Panc1 (cell line): ENCODE results near the gene MPP3. TPM values are rescaled to one million over a fixed set of nuclear protein-coding genes. Genes with fewer than 3 reads are reported as not detected.

ENCODE experiments used
- ATAC-seq: fragments of 200-7000 bp; cut with Tn5 transposase; 2 replicates; pipeline ENCODE4 v1.9.1; 2020; ENCODE audit warnings: mild to moderate bottlenecking, moderate library complexity
- BruUV-seq: library from RNA; stranded (reverse); fragments of 400-500 nt; replicated peaks from 2 replicates; lab custom pipeline; 2021; lab: Mats Ljungman, UMichigan
- CTCF ChIA-PET: fragments of 300-600 bp; sonication (Branson Sonifier 250); formaldehyde crosslinking; loops from one replicate; lab custom pipeline; 2022; ENCODE audit warnings: antibody characterized with exemption; lab: Charles Lee
- POLR2A ChIA-PET: fragments of 300-600 bp; sonication (Branson Sonifier 250); formaldehyde crosslinking; loops from one replicate; lab custom pipeline; 2022; ENCODE audit warnings: antibody characterized with exemption; lab: Charles Lee
- DNase-seq: peaks from one replicate; pipeline ENCODE4 v3.0.0-alpha.2; 2010; ENCODE audit warnings: low read depth, low spot score
- H3K27ac ChIP-seq: 2 replicates; pipeline ENCODE4 v1.5.1; 2011; ENCODE audit warnings: mild to moderate bottlenecking, low read length, inconsistent platforms
- H3K27me3 ChIP-seq: fragments of 200-500 bp; sonication (Bioruptor generic); 2 replicates; pipeline ENCODE4 v1.6.0; 2014; ENCODE audit warnings: low read length, inconsistent platforms; ENCODE audit not compliant: control insufficient read depth, insufficient read depth
- H3K36me3 ChIP-seq: fragments of 200-500 bp; sonication (Bioruptor generic); 2 replicates; pipeline ENCODE4 v1.5.1; 2014; ENCODE audit warnings: inconsistent platforms, mild to moderate bottlenecking, low read length, moderate library complexity; ENCODE audit not compliant: control insufficient read depth, insufficient read depth
- H3K4me1 ChIP-seq: 2 replicates; pipeline ENCODE4 v1.5.1; 2011; ENCODE audit warnings: inconsistent platforms, mild to moderate bottlenecking, low read length, moderate library complexity; ENCODE audit not compliant: control insufficient read depth, insufficient read depth
- H3K4me3 ChIP-seq, 2 experiments: 2 replicates each; pipeline ENCODE4 v1.5.1; 2011 to 2012; ENCODE audit warnings: low read depth in 2 of 2, low read length in 2 of 2, mild to moderate bottlenecking in 2 of 2, inconsistent platforms in 1 of 2, moderate library complexity in 1 of 2
- H3K9me3 ChIP-seq: fragments of 200-500 bp; sonication (Bioruptor generic); 2 replicates; pipeline ENCODE4 v1.5.1; 2014; ENCODE audit warnings: low read depth, mild to moderate bottlenecking, inconsistent platforms, low read length, moderate library complexity; ENCODE audit not compliant: control insufficient read depth, insufficient read depth
- POLR2AphosphoS5 ChIP-seq: IDR thresholded peaks from 2 replicates; pipeline ENCODE4 v1.6.1; 2012; ENCODE audit warnings: mild to moderate bottlenecking, low read depth, low read length, moderate library complexity
- REST ChIP-seq, 2 experiments: IDR thresholded peaks; 2 replicates each; pipeline ENCODE4 v1.6.1; 2011 to 2012; ENCODE audit warnings: low read depth in 2 of 2, control low read depth in 1 of 2, low read length in 1 of 2, mild to moderate bottlenecking in 1 of 2, moderate library complexity in 1 of 2; ENCODE audit not compliant: insufficient read depth in 1 of 2
- SIN3A ChIP-seq: IDR thresholded peaks from 2 replicates; pipeline ENCODE4 v1.6.1; 2012; ENCODE audit warnings: low read depth, mild to moderate bottlenecking, low read length, moderate library complexity, borderline replicate concordance; ENCODE audit not compliant: insufficient read depth
- TCF7L2 ChIP-seq: IDR thresholded peaks from 2 replicates; pipeline ENCODE4 v1.6.1; 2011; ENCODE audit warnings: mild to moderate bottlenecking, low read depth, low read length, inconsistent platforms
- in situ Hi-C: cut with HindIII; loops from 2 replicates; pipeline ENCODE4 v1.10.0; 2016; ENCODE audit warnings: low sequenced_read_pairs, low pct_unique_long_range_greater_than_20kb
- intact Hi-C: fragments of 100-400 bp; cut with micrococcal nuclease; formaldehyde crosslinking; loops from one replicate; pipeline ENCODE4 v1.10.0; 2022; ENCODE audit not compliant: unreplicated experiment
- total RNA-seq: library from RNA; stranded (reverse); gene quantifications from one replicate; pipeline ENCODE4 v1.2.1, GENCODE V29; 2021; ENCODE audit not compliant: unreplicated experiment
- TF ChIP-seq, protein P1 (sequence below): fragments of 450-650 bp; IDR thresholded peaks from 2 replicates; pipeline ENCODE4 v1.5.1; 2017; ENCODE audit warnings: mild to moderate bottlenecking

The MPP3 gene
- total RNA-seq, 1 experiment from 2014 or later, result 7.1 TPM

- Histone ChIP-seq H3K9me3 (no peaks in the 10 kb centered on the region), H3K27ac (no peak overlapping the region), H3K36me3 (no peaks in the 10 kb centered on the region), H3K27me3 (no peaks in the 10 kb centered on the region), H3K4me3 (no peak overlapping the region), H3K4me1 (no peaks in the 10 kb centered on the region)
- DNase-seq (no peak), ATAC-seq (no peak)
- TF ChIP-seq REST (IDR thresholded peaks at IDR 0.05; ENCODE audit: insufficient read depth in 1 of 2, low read depth in 2 of 2, low read length in 1 of 2), result no peak
- TF ChIP-seq, protein P1, sequence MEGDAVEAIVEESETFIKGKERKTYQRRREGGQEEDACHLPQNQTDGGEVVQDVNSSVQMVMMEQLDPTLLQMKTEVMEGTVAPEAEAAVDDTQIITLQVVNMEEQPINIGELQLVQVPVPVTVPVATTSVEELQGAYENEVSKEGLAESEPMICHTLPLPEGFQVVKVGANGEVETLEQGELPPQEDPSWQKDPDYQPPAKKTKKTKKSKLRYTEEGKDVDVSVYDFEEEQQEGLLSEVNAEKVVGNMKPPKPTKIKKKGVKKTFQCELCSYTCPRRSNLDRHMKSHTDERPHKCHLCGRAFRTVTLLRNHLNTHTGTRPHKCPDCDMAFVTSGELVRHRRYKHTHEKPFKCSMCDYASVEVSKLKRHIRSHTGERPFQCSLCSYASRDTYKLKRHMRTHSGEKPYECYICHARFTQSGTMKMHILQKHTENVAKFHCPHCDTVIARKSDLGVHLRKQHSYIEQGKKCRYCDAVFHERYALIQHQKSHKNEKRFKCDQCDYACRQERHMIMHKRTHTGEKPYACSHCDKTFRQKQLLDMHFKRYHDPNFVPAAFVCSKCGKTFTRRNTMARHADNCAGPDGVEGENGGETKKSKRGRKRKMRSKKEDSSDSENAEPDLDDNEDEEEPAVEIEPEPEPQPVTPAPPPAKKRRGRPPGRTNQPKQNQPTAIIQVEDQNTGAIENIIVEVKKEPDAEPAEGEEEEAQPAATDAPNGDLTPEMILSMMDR, result no peak
- no peak for TF ChIP-seq TCF7L2
- TF ChIP-seq SIN3A, result no peak
- TF ChIP-seq POLR2AphosphoS5, result no peak
- in situ Hi-C loops, result no loop called here
- CTCF ChIA-PET, result no interaction called here
- no TSS peak for BruUV-seq
- intact Hi-C loops, result no loop called here
- POLR2A ChIA-PET, result no interaction called here
Measured at GRCh38 chr17:43849116-43849515, 16.2 kb upstream of the MPP3 start.

GRCh38 chr17:43848601-43849000 is 15.7 kb upstream of the MPP3 start:
- ChIA-PET CTCF (no interaction called here), POLR2A (no interaction called here)
- no peaks in the 10 kb centered on the region for H3K27me3 ChIP-seq
- no peak overlapping the region for H3K27ac ChIP-seq
- DNase-seq (no peak), ATAC-seq (no peak)
- BruUV-seq, result no TSS peak
- H3K4me1 ChIP-seq, result no peaks in the 10 kb centered on the region
- no peaks in the 10 kb centered on the region for H3K9me3 ChIP-seq
- no peak overlapping the region for H3K4me3 ChIP-seq
- in situ Hi-C loops, result no loop called here
- intact Hi-C loops, result no loop called here
- TF ChIP-seq POLR2AphosphoS5 (no peak), TCF7L2 (no peak), SIN3A (no peak), REST (IDR thresholded peaks at IDR 0.05; ENCODE audit: insufficient read depth in 1 of 2, low read depth in 2 of 2, low read length in 1 of 2) (no peak)
- TF ChIP-seq, protein P1, result no peak
- H3K36me3 ChIP-seq, result no peaks in the 10 kb centered on the region
